PC-9 (cell line): Measurements from ENCODE around the gene COL27A1. TPM values are rescaled to one million over a fixed set of nuclear protein-coding genes. Genes with fewer than 3 reads are reported as not detected.

Experiments
- BruUV-seq: library from RNA; stranded (reverse); fragments of 400-500 nt; replicated peaks from 2 replicates; lab custom pipeline; 2021; lab: Mats Ljungman, UMichigan
- CTCF ChIA-PET: fragments of 300-600 bp; sonication (Branson Sonifier 250); formaldehyde crosslinking; loops from one replicate; lab custom pipeline; 2022; ENCODE audit warnings: antibody characterized with exemption; lab: Charles Lee
- POLR2A ChIA-PET: fragments of 300-600 bp; sonication (Branson Sonifier 250); formaldehyde crosslinking; loops from one replicate; lab custom pipeline; 2022; ENCODE audit warnings: antibody characterized with exemption; ENCODE audit not compliant: unreplicated experiment; lab: Charles Lee
- DNase-seq, 2 experiments: peaks; one replicate each; pipeline versions ENCODE4 v3.0.0 to v3.0.0-alpha.2; 2015 to 2022; ENCODE audit warnings: mixed read lengths in 1 of 2
- H2AFZ ChIP-seq: fragments of 200-600 bp; sonication (generic); 2 replicates; pipeline ENCODE4 v1.8.1; 2017; ENCODE audit warnings: antibody characterized with exemption
- H3F3A ChIP-seq: fragments of 200-600 bp; sonication (generic); 2 replicates; pipeline ENCODE4 v1.8.1; 2017; ENCODE audit warnings: antibody characterized with exemption, mild to moderate bottlenecking, low read depth; ENCODE audit not compliant: insufficient read depth
- H3K27ac ChIP-seq: fragments of 200-600 bp; sonication (generic); 2 replicates; pipeline ENCODE4 v1.6.1; 2016; ENCODE audit warnings: mixed run types
- H3K27me3 ChIP-seq: fragments of 200-600 bp; sonication (generic); 2 replicates; pipeline ENCODE4 v1.6.1; 2016; ENCODE audit warnings: low read depth, mixed run types; ENCODE audit not compliant: insufficient read depth
- H3K36me3 ChIP-seq: fragments of 200-600 bp; sonication (generic); 2 replicates; pipeline ENCODE4 v1.6.1; 2016; ENCODE audit warnings: low read depth, mixed run types
- H3K4me1 ChIP-seq: fragments of 200-600 bp; sonication (generic); replicated peaks from 2 replicates; pipeline ENCODE4 v1.6.1; 2016; ENCODE audit warnings: mixed run types; ENCODE audit not compliant: insufficient read depth
- H3K4me2 ChIP-seq: fragments of 200-600 bp; sonication (generic); 2 replicates; pipeline ENCODE4 v1.6.1; 2017; ENCODE audit warnings: mixed run types
- H3K4me3 ChIP-seq: fragments of 200-600 bp; sonication (generic); 2 replicates; pipeline ENCODE4 v1.6.1; 2016; ENCODE audit warnings: mixed run types
- H3K79me2 ChIP-seq: fragments of 200-600 bp; sonication (generic); 2 replicates; pipeline ENCODE4 v1.6.1; 2017; ENCODE audit warnings: low read depth, mixed run types
- H3K9me2 ChIP-seq: fragments of 200-600 bp; sonication (generic); 2 replicates; pipeline ENCODE4 v1.8.1; 2017; ENCODE audit warnings: mild to moderate bottlenecking; ENCODE audit not compliant: insufficient read depth
- H3K9me3 ChIP-seq: fragments of 200-600 bp; sonication (generic); 2 replicates; pipeline ENCODE4 v1.8.1; 2016; ENCODE audit warnings: low read depth; ENCODE audit not compliant: insufficient read depth
- H4K20me1 ChIP-seq: fragments of 200-600 bp; sonication (generic); 2 replicates; pipeline ENCODE4 v1.8.1; 2017; ENCODE audit not compliant: insufficient read depth
- EZH2 ChIP-seq: fragments of 200-600 bp; sonication (generic); IDR thresholded peaks from 2 replicates; pipeline ENCODE4 v1.8.0; 2017; ENCODE audit warnings: antibody characterized with exemption, low read depth
- intact Hi-C: fragments of 100-400 bp; cut with micrococcal nuclease; formaldehyde crosslinking; loops from one replicate; pipeline ENCODE4 v1.10.0; 2022; ENCODE audit not compliant: unreplicated experiment
- total RNA-seq: library from RNA; stranded (reverse); gene quantifications from 2 replicates; pipeline ENCODE4 v1.2.3, GENCODE V29; 2021
- TF ChIP-seq, protein P1 (sequence below): fragments of 200-600 bp; sonication (generic); conservative IDR thresholded peaks from 2 replicates; pipeline ENCODE4 v1.6.1; 2017; ENCODE audit warnings: mixed run types, antibody characterized with exemption, mild to moderate bottlenecking, moderate library complexity

Gene COL27A1
- total RNA-seq, 1 experiment from 2014 or later: 0.39 TPM

DNA sequence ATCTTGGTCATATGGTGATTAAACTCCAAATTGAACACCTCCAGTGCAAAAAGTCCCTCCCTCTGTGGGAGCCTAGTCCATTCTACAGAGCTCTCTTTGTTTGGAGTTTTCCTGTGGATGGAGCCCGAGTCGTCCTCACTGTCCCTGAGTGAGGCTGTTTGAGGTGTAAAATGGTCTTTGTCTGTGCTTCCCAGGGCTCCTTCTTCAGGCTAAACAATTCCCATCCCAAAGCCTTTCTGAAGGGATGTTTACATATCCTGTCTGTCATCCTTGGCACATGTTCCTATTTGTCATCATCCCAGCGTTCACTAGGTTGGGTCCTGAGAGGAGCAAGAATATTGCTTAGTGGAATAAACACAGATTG is 68.9 kb downstream of the COL27A1 start:
- no peaks in the 10 kb centered on the region for H3K9me2 ChIP-seq
- TF ChIP-seq, protein P1, sequence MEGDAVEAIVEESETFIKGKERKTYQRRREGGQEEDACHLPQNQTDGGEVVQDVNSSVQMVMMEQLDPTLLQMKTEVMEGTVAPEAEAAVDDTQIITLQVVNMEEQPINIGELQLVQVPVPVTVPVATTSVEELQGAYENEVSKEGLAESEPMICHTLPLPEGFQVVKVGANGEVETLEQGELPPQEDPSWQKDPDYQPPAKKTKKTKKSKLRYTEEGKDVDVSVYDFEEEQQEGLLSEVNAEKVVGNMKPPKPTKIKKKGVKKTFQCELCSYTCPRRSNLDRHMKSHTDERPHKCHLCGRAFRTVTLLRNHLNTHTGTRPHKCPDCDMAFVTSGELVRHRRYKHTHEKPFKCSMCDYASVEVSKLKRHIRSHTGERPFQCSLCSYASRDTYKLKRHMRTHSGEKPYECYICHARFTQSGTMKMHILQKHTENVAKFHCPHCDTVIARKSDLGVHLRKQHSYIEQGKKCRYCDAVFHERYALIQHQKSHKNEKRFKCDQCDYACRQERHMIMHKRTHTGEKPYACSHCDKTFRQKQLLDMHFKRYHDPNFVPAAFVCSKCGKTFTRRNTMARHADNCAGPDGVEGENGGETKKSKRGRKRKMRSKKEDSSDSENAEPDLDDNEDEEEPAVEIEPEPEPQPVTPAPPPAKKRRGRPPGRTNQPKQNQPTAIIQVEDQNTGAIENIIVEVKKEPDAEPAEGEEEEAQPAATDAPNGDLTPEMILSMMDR: no peak
- no peak for TF ChIP-seq EZH2
- H3K4me3 ChIP-seq: no peak overlapping the region
- peaks cover 4% of the 10 kb centered on the region for H3K4me1 ChIP-seq
- no peak overlapping the region for H3K27ac ChIP-seq
- H3K27me3 ChIP-seq: no peaks in the 10 kb centered on the region
- H3K9me3 ChIP-seq: no peaks in the 10 kb centered on the region
- no peak for DNase-seq
- ChIA-PET POLR2A (no interaction called here), CTCF (no interaction called here)
- no peak overlapping the region for H3K4me2 ChIP-seq
- BruUV-seq: no TSS peak
- no peaks in the 10 kb centered on the region for H3K79me2 ChIP-seq
- no peaks in the 10 kb centered on the region; the same call in 1 of the 2 replicates for H4K20me1 ChIP-seq
- no peaks in the 10 kb centered on the region for H3K36me3 ChIP-seq
- no peak overlapping the region for H2AFZ ChIP-seq
- H3F3A ChIP-seq: no peaks in the 10 kb centered on the region
- intact Hi-C loops: no loop called here

DNA sequence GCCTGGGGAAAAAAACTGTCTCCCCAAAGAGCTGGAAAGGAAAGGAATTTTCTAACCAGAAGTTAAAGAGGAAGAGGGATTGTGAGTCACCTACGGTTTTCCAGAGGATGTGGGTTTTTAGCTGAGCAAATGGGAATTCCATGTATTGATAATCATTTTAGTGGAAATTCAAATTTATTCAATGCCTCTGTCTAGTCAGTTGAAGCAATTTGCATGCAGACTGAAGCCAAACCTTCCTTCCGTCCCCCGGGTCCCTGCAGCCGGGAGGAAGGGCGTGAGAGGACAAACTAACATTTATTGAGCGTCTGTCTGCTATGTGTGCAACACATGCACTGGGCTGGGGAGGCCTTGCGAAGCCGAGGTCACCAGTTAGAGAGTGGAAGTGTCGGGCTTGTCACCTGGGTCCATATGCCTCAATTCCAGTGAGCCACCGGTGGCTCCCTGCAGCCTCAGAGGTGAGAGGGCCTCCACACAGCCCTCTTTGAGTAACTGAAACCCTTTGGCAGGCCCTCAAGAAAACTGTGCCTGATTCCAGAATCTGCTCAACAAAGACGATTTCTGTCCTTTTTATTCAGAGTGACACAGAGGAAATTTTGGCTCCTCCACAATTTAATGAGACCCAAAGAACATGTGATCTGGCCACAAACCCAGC is 70.3 kb downstream of the COL27A1 start:
- CTCF ChIA-PET: no interaction called here

DNA sequence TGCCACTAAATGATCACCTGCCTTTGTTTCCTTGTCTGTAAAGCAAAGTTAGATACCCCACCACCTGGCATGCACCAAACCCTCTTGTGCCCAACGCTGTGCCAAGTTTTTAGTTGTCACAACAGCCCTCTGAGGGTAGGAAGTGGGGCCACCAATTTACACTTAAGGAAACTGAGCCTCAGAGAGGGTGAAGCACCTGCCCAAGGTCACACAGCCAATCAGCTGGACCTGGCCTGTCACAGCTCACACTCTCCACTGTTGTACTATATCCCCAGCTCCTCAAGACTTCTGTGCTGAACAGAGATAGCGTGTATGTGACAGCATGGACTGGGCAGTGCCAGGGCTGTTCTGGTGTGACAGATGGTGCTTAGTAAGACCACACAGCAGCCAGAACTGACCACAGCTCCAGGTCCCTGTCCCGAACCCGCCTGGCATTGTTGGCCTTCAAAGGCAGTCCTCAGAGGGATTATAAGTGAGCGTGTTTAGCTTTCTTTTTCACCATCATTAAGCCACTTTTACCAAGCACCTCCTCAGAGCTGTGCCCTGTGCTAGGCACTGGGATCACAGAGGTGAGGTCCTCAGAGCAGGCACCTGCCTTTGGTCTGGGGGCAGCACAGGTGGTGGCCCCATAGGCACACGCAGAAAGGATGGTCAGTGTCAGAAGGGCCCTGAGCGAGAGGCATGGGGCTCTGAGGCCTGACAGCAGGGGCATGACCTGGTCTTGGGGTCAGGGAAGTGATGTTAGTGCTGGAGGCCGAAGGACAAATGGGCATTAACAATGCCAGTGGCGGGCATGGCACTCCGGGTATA is 71.1 kb downstream of the COL27A1 start:
- H3F3A ChIP-seq: no peaks in the 10 kb centered on the region
- no peaks in the 10 kb centered on the region for H3K36me3 ChIP-seq
- TF ChIP-seq, protein P1: no peak
- no peak for TF ChIP-seq EZH2
- no peak overlapping the region for H3K27ac ChIP-seq
- no peak overlapping the region for H2AFZ ChIP-seq
- no peaks in the 10 kb centered on the region for H3K9me3 ChIP-seq
- H3K79me2 ChIP-seq: no peaks in the 10 kb centered on the region
- no peaks in the 10 kb centered on the region for H3K9me2 ChIP-seq
- no peak for DNase-seq
- intact Hi-C loops: no loop called here
- CTCF ChIA-PET: no interaction called here
- no peaks in the 10 kb centered on the region; the same call in 1 of the 2 replicates for H4K20me1 ChIP-seq
- no peak overlapping the region for H3K4me2 ChIP-seq
- H3K4me3 ChIP-seq: no peak overlapping the region
- peaks cover 4% of the 10 kb centered on the region for H3K4me1 ChIP-seq
- H3K27me3 ChIP-seq: no peaks in the 10 kb centered on the region
- POLR2A ChIA-PET: no interaction called here
- no TSS peak for BruUV-seq

More for the DNA sequence above, 70.3 kb downstream of the COL27A1 start:
- no peaks in the 10 kb centered on the region for H3K36me3 ChIP-seq
- H2AFZ ChIP-seq: no peak overlapping the region
- H3K4me3 ChIP-seq: no peak overlapping the region
- H3K27ac ChIP-seq: no peak overlapping the region
- H3K4me2 ChIP-seq: no peak overlapping the region
- no peaks in the 10 kb centered on the region; the same call in 1 of the 2 replicates for H4K20me1 ChIP-seq
- no TSS peak for BruUV-seq
- no peaks in the 10 kb centered on the region for H3K9me2 ChIP-seq
- POLR2A ChIA-PET: no interaction called here
- peaks cover 4% of the 10 kb centered on the region for H3K4me1 ChIP-seq
- H3F3A ChIP-seq: no peaks in the 10 kb centered on the region
- no peaks in the 10 kb centered on the region for H3K79me2 ChIP-seq
- no peaks in the 10 kb centered on the region for H3K27me3 ChIP-seq
- no peaks in the 10 kb centered on the region for H3K9me3 ChIP-seq
- DNase-seq: no peak
- TF ChIP-seq EZH2: no peak
- TF ChIP-seq, protein P1: no peak
- intact Hi-C loops: no loop called here
